HG03175 (cell line): Measurements from ENCODE around the gene FHL2.

Experiments
- ATAC-seq: cut with Tn5 transposase; IDR thresholded peaks from one replicate; pipeline ENCODE4 v1.9.1; 2021; ENCODE audit warnings: mild to moderate bottlenecking, moderate library complexity; ENCODE audit not compliant: unreplicated experiment

Gene FHL2

GRCh38 chr2:105380432-105381100, 18.3 kb downstream of the FHL2 start:
- no peak for ATAC-seq

- ATAC-seq: no peak
Measured at GRCh38 chr2:105379741-105380186, 19.1 kb downstream of the FHL2 start.

- ATAC-seq: no peak
Measured at GRCh38 chr2:105378921-105379383, 19.9 kb downstream of the FHL2 start.

- no peak for ATAC-seq
Measured at GRCh38 chr2:105378276-105378840, 20.5 kb downstream of the FHL2 start.

GRCh38 chr2:105377871-105378270, 21.0 kb downstream of the FHL2 start:
- no peak for ATAC-seq

- ATAC-seq: no peak
Measured at GRCh38 chr2:105376789-105377240, 22.0 kb downstream of the FHL2 start.

- no peak for ATAC-seq
Measured at GRCh38 chr2:105376010-105376409, 22.8 kb downstream of the FHL2 start.

GRCh38 chr2:105375001-105375561, 23.8 kb downstream of the FHL2 start:
- no peak for ATAC-seq

GRCh38 chr2:105373895-105374401, 24.9 kb downstream of the FHL2 start:
- peak; percentile 85 for ATAC-seq

- no peak for ATAC-seq
Measured at GRCh38 chr2:105373344-105373781, 25.5 kb downstream of the FHL2 start.

- ATAC-seq: no peak
Measured at GRCh38 chr2:105371810-105372209, 27.0 kb downstream of the FHL2 start.

- ATAC-seq: no peak
Measured at GRCh38 chr2:105371156-105371555, 27.7 kb downstream of the FHL2 start.

- ATAC-seq: peak; percentile 90
Measured at GRCh38 chr2:105369777-105370690, 28.8 kb downstream of the FHL2 start.

GRCh38 chr2:105368759-105369408, 30.0 kb downstream of the FHL2 start:
- no peak for ATAC-seq

GRCh38 chr2:105365206-105365605, 33.6 kb downstream of the FHL2 start:
- ATAC-seq: no peak

GRCh38 chr2:105364436-105365139, 34.3 kb downstream of the FHL2 start:
- ATAC-seq: no peak

- ATAC-seq: no peak
Measured at GRCh38 chr2:105362862-105363591, 35.8 kb downstream of the FHL2 start.

- no peak for ATAC-seq
Measured at GRCh38 chr2:105361102-105361889, 37.6 kb downstream of the FHL2 start.
